HEK293 (cell line): Measurements from ENCODE around the gene GNLY.

Experiments
- CTCF ChIA-PET: fragments of 350-600 bp; formaldehyde crosslinking; extraction: SDS; loops from one replicate; lab custom pipeline; 2021; ENCODE audit warnings: antibody characterized with exemption; lab: Yijun Ruan, JAX
- POLR2A ChIA-PET: fragments of 300-600 bp; formaldehyde crosslinking; extraction: SDS; loops from one replicate; lab custom pipeline; 2020; ENCODE audit warnings: antibody characterized with exemption, inconsistent platforms; lab: Yijun Ruan, JAX
- H3K27ac ChIP-seq: fragments of 200-500 bp; sonication (Bioruptor generic); 2 replicates; pipeline ENCODE4 v1.5.1; 2014; ENCODE audit warnings: low read depth, low read length, control low read depth, inconsistent platforms; ENCODE audit errors: extremely low read depth
- H3K36me3 ChIP-seq, 2 experiments: fragments of 200-500 bp in 1 of 2; sonication (Bioruptor generic) in 1 of 2; 1 replicate in 1 of 2; 2 replicates in 1 of 2; pipeline ENCODE4 v1.5.1; 2014 to 2017; ENCODE audit warnings: inconsistent platforms in 2 of 2, low read length in 2 of 2; ENCODE audit not compliant: control insufficient read depth in 2 of 2, insufficient read depth in 1 of 2
- H3K4me1 ChIP-seq: fragments of 200-500 bp; sonication (Bioruptor generic); 2 replicates; pipeline ENCODE4 v1.5.1; 2014; ENCODE audit warnings: mild to moderate bottlenecking, low read length, inconsistent platforms; ENCODE audit not compliant: control insufficient read depth, insufficient read depth
- H3K4me3 ChIP-seq: 2 replicates; pipeline ENCODE4 v1.5.1; 2011; ENCODE audit warnings: low read depth, mild to moderate bottlenecking, control low read depth, low read length, moderate library complexity
- H3K9me3 ChIP-seq: fragments of 200-500 bp; sonication (Bioruptor generic); 2 replicates; pipeline ENCODE4 v1.5.1; 2014; ENCODE audit warnings: low read depth, low read length, inconsistent platforms; ENCODE audit not compliant: control insufficient read depth, insufficient read depth
- BCL11B ChIP-seq: fragments of 450-650 bp; formaldehyde crosslinking; IDR thresholded peaks from 2 replicates; pipeline ENCODE4 v1.5.1; 2016; ENCODE audit warnings: low read depth, missing biosample characterization, missing genetic modification characterization
- PBX3 ChIP-seq: sonication (generic); formaldehyde crosslinking; IDR thresholded peaks from 2 replicates; pipeline ENCODE4 v1.8.1; 2022; ENCODE audit warnings: mild to moderate bottlenecking, moderate library complexity, missing genetic modification reagents
- PRDM10 ChIP-seq: fragments of 450-650 bp; formaldehyde crosslinking; IDR thresholded peaks from 2 replicates; pipeline ENCODE4 v1.5.1; 2016; ENCODE audit warnings: missing biosample characterization, missing genetic modification characterization
- SP7 ChIP-seq: fragments of 450-650 bp; formaldehyde crosslinking; IDR thresholded peaks from 2 replicates; pipeline ENCODE4 v1.5.1; 2016; ENCODE audit warnings: missing biosample characterization, missing genetic modification characterization
- ZEB2 ChIP-seq: fragments of 450-650 bp; formaldehyde crosslinking; IDR thresholded peaks from 2 replicates; pipeline ENCODE4 v1.5.1; 2016; ENCODE audit warnings: missing biosample characterization, missing genetic modification characterization
- ZNF148 ChIP-seq: fragments of 450-650 bp; formaldehyde crosslinking; IDR thresholded peaks from 2 replicates; pipeline ENCODE4 v1.5.0; 2017; ENCODE audit warnings: missing biosample characterization, missing genetic modification characterization, borderline replicate concordance
- ZNF335 ChIP-seq: fragments of 450-650 bp; formaldehyde crosslinking; conservative IDR thresholded peaks from 2 replicates; pipeline ENCODE4 v1.5.1; 2016; ENCODE audit warnings: missing biosample characterization, missing genetic modification characterization
- ZNF366 ChIP-seq: fragments of 450-650 bp; formaldehyde crosslinking; conservative IDR thresholded peaks from 2 replicates; pipeline ENCODE4 v1.5.1; 2016; ENCODE audit warnings: missing biosample characterization, missing genetic modification characterization
- ZNF398 ChIP-seq: fragments of 450-650 bp; formaldehyde crosslinking; IDR thresholded peaks from 2 replicates; pipeline ENCODE4 v1.5.1; 2017; ENCODE audit warnings: missing biosample characterization, missing genetic modification characterization
- ZNF404 ChIP-seq: fragments of 450-650 bp; formaldehyde crosslinking; IDR thresholded peaks from 2 replicates; pipeline ENCODE4 v1.5.1; 2017; ENCODE audit warnings: missing biosample characterization, missing genetic modification characterization
- ZNF558 ChIP-seq: fragments of 450-650 bp; formaldehyde crosslinking; IDR thresholded peaks from 2 replicates; pipeline ENCODE4 v1.5.1; 2016; ENCODE audit warnings: missing biosample characterization, missing genetic modification characterization
- ZNF629 ChIP-seq: fragments of 450-650 bp; formaldehyde crosslinking; IDR thresholded peaks from 2 replicates; pipeline ENCODE4 v1.5.1; 2017; ENCODE audit warnings: missing biosample characterization, missing genetic modification characterization
- ZNF654 ChIP-seq: fragments of 450-650 bp; formaldehyde crosslinking; IDR thresholded peaks from 2 replicates; pipeline ENCODE4 v1.5.1; 2016; ENCODE audit warnings: low read depth, missing biosample characterization, missing genetic modification characterization
- ZSCAN4 ChIP-seq: fragments of 450-650 bp; formaldehyde crosslinking; IDR thresholded peaks from 2 replicates; pipeline ENCODE4 v1.5.1; 2017; ENCODE audit warnings: missing biosample characterization, missing genetic modification characterization

The GNLY gene

GRCh38 chr2:85699325-85699724 lies 5.2 kb downstream of the GNLY start (continued):
- no peak for TF ChIP-seq PRDM10
- TF ChIP-seq ZSCAN4 (tag by site-specific recombination): no peak
- no peak for TF ChIP-seq ZNF148 (tag by site-specific recombination)
- no peak for TF ChIP-seq BCL11B (tag by site-specific recombination)

GRCh38 chr2:85702172-85702571 lies 8.0 kb downstream of the GNLY start:
- no peak overlapping the region for H3K4me3 ChIP-seq
- no peak overlapping the region for H3K27ac ChIP-seq
- POLR2A ChIA-PET: no interaction called here

More at GRCh38 chr2:85702172-85702571, 8.0 kb downstream of the GNLY start:
- Histone ChIP-seq H3K36me3 (no peaks in the 10 kb centered on the region), H3K4me1 (no peaks in the 10 kb centered on the region; the same call in 1 of the 2 replicates), H3K9me3 (no peaks in the 10 kb centered on the region)
- CTCF ChIA-PET: interaction anchor here (1.5 kb wide), 1 partner anchor 22 kb away, joined by 6 read pairs; no protein-coding TSS in a partner anchor
- peak; percentile 70 for TF ChIP-seq SP7 (tag by site-specific recombination)
- TF ChIP-seq ZNF654 (tag by site-specific recombination): no peak
- 0 out of 2 replicates have a peak, but pooled peaks have one; percentile 8 for TF ChIP-seq ZNF398 (tag by site-specific recombination)
- 0 out of 2 replicates have a peak, but pooled peaks have one; percentile 25 for TF ChIP-seq ZNF558
- TF ChIP-seq ZNF335 (tag by site-specific recombination): peak; percentile 36; the same call in 1 of the 2 replicates
- TF ChIP-seq ZNF366 (tag by site-specific recombination): peak; percentile 35; the same call in 1 of the 2 replicates
- TF ChIP-seq ZNF404 (tag by site-specific recombination): no peak
- TF ChIP-seq PBX3 (CRISPR knock-in tag): no peak
- 0 out of 2 replicates have a peak, but pooled peaks have one; percentile 13 for TF ChIP-seq ZNF629 (tag by site-specific recombination)
- peak; percentile 61; the same call in 1 of the 2 replicates for TF ChIP-seq ZEB2
